ENCODE results near the gene ABHD16A.
"Not testable (repeated sequence)": the region's sequence is repeated elsewhere in the genome, so short reads cannot be mapped to it uniquely, and the experiment has no call there.

Gene ABHD16A

GRCh38 chr6:31713991-31714684, 11.0 kb upstream of the ABHD16A start:
- no peak for DNase-seq

- DNase-seq = no peak
These were observed 10.3 kb upstream of the ABHD16A start for GRCh38 chr6:31713465-31713864.

GRCh38 chr6:31712296-31712695, 9.2 kb upstream of the ABHD16A start:
- no peak for DNase-seq

- no peak for DNase-seq
These were observed 8.1 kb upstream of the ABHD16A start for GRCh38 chr6:31711233-31711632.

GRCh38 chr6:31710523-31711219, 7.5 kb upstream of the ABHD16A start:
- no peak for DNase-seq

- not testable (repeated sequence) for DNase-seq
These were observed 6.0 kb upstream of the ABHD16A start for GRCh38 chr6:31709157-31709556.

GRCh38 chr6:31708224-31708623, 5.1 kb upstream of the ABHD16A start:
- DNase-seq = no peak

- no peak for DNase-seq
These were observed 4.6 kb upstream of the ABHD16A start for GRCh38 chr6:31707701-31708100.

- DNase-seq = no peak
These were observed 3.5 kb upstream of the ABHD16A start, which contains the start of gene LY6G6F for GRCh38 chr6:31706599-31706998. Gene LY6G6F (plus strand): TSS chr6:31706866. CDS start chr6:31706907, 41 bp downstream.

- no peak for DNase-seq
These were observed 2.8 kb upstream of the ABHD16A start for GRCh38 chr6:31705931-31706330.

- peak; percentile 47 for DNase-seq
These were observed 712 bp downstream of the ABHD16A start for GRCh38 chr6:31702405-31702818.

- DNase-seq = no peak
These were observed 1.3 kb downstream of the ABHD16A start for GRCh38 chr6:31701666-31702404.

GRCh38 chr6:31700740-31701401, 2.3 kb downstream of the ABHD16A start:
- no peak for DNase-seq

- DNase-seq = no peak
These were observed 5.6 kb downstream of the ABHD16A start for GRCh38 chr6:31697555-31697954.

- no peak for DNase-seq
These were observed 9.6 kb downstream of the ABHD16A start for GRCh38 chr6:31693535-31693934.

GRCh38 chr6:31692886-31693285, 10.2 kb downstream of the ABHD16A start:
- DNase-seq = no peak

- no peak for DNase-seq
These were observed 10.8 kb downstream of the ABHD16A start for GRCh38 chr6:31692353-31692752.

GRCh38 chr6:31691564-31692108, 11.5 kb downstream of the ABHD16A start:
- DNase-seq = no peak

GRCh38 chr6:31691078-31691463, 12.1 kb downstream of the ABHD16A start:
- DNase-seq = no peak

- no peak for DNase-seq
These were observed 12.7 kb downstream of the ABHD16A start for GRCh38 chr6:31690231-31691077.

- DNase-seq = no peak
These were observed 13.6 kb downstream of the ABHD16A start for GRCh38 chr6:31689249-31690110.
